Measurements from ENCODE around the gene ANKRD42. TPM values are rescaled to one million over a fixed set of nuclear protein-coding genes. Genes with fewer than 3 reads are reported as not detected.

Gene ANKRD42
- total and polyA plus RNA-seq, 9 of the 15 experiments (the other 6 are each of a cell fraction or from before 2014, with no cell fraction given), result 2.8 to 9.1 (median 6.1) TPM

GRCh38 chr11:83200035-83200434 lies 6.5 kb downstream of the ANKRD42 start (continued):
- TF ChIP-seq ZNF77 (CRISPR knock-in tag; IDR thresholded peaks at IDR 0.05) (no peak), SRSF3 (IDR thresholded peaks at IDR 0.05; ENCODE audit: insufficient read depth, low read length) (no peak), ZSCAN32 (CRISPR knock-in tag; IDR thresholded peaks at IDR 0.05) (no peak), PML (IDR thresholded peaks at IDR 0.05; ENCODE audit: low read length) (no peak), KAT2B (IDR thresholded peaks at IDR 0.05; ENCODE audit: low read depth, low read length) (no peak), LARP7 (IDR thresholded peaks at IDR 0.05) (no peak), SIX5 (IDR thresholded peaks at IDR 0.05; ENCODE audit: borderline replicate concordance in 1 of 2, insufficient read depth in 1 of 2, low read depth in 1 of 2, low read length in 2 of 2) (no peak), HOMEZ (CRISPR knock-in tag; IDR thresholded peaks at IDR 0.05) (no peak), JUNB (CRISPR knock-in tag; conservative IDR thresholded peaks at IDR 0.05) (no peak), MCM2 (IDR thresholded peaks at IDR 0.05; ENCODE audit: low read depth) (no peak)

DNA sequence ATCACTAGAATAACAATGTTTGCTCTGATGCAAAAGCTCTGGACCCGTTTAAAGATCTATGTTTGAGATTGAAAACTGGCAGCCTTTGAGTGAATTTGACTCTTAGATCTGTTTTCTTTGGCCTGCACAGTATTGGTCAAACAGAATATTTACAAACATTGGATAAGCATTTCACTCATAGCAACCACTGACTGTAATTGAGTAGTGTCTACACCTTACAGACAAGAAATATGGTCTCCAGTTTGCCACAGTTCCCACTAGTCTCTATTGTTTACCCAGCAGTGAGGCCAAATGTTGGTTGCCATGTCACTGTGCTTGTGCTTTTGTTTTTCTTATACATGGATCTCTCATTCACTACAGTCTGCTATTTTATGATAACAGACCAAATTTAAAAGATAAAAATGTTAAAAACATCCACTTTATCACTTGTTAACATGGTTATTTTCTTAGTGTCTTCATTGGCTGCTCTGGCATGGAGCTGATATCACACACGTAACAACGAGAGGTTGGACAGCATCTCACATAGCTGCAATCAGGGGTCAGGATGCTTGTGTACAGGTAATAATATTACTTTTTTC lies 12.2 kb downstream of the ANKRD42 start:
- in situ Hi-C loops (cut with MboI), result no loop called here
- no peaks in the 10 kb centered on the region for H3K9me1 ChIP-seq (ENCODE audit: control insufficient read depth, insufficient read depth, low read length)
- H3K79me2 ChIP-seq (ENCODE audit: control insufficient read depth, insufficient read depth, low read length), result no peaks in the 10 kb centered on the region
- H4K20me1 ChIP-seq (replicated peaks; ENCODE audit: control insufficient read depth, insufficient read depth, low read length), result no peaks in the 10 kb centered on the region
- H3K27ac ChIP-seq (ENCODE audit: extremely low read depth, low read depth, low read length), result no peak overlapping the region
- DNase-seq (ENCODE audit: extremely low read depth in 1 of 4, low spot score in 3 of 4), result no peak
- no peak overlapping the region for H3K4me3 ChIP-seq
- ATAC-seq, result no peak
- peak; percentile 23 for FAIRE-seq
- TF ChIP-seq ZNF561 (CRISPR knock-in tag; conservative IDR thresholded peaks at IDR 0.05) (no peak), CBFA2T3 (IDR thresholded peaks at IDR 0.05) (0 out of 2 replicates have a peak, but pooled peaks have one; percentile 21), SMAD1 (IDR thresholded peaks at IDR 0.05; ENCODE audit: low read depth, low read length, partially characterized antibody) (no peak)
- ChIA-PET CTCF (ENCODE audit: low intra/inter-chr PET ratio) (no interaction called here), POLR2A (interaction anchor here (0.7 to 1.1 kb wide), 2 partner anchors 48 to 49 kb away, joined by 3 to 4 read pairs; partner anchors contain the start of gene PCF11)
- no TSS peak for BruUV-seq (replicated peaks)
- 69% methylated on average over 3 of the region's 3 CpGs for WGBS (ENCODE audit: insufficient coverage, low coverage, missing lambda C conversion rate)
- no peaks in the 10 kb centered on the region; a peak in 1 of 5 replicates for H3K4me1 ChIP-seq (replicated peaks in 1 of 2; ENCODE audit: control insufficient read depth in 2 of 2, insufficient read depth in 2 of 2, low read length in 2 of 2)
- no peak overlapping the region for H2AFZ ChIP-seq (ENCODE audit: low read depth, low read length)
- H3K27me3 ChIP-seq (ENCODE audit: control insufficient read depth in 2 of 2, insufficient read depth in 2 of 2, low read length in 2 of 2), result no peaks in the 10 kb centered on the region
- H3K4me2 ChIP-seq (ENCODE audit: insufficient read depth, low read length), result no peak overlapping the region
- H3K9ac ChIP-seq (ENCODE audit: insufficient read depth in 1 of 2, low read depth in 2 of 2, low read length in 2 of 2), result no peak overlapping the region
- intact Hi-C loops (cut with micrococcal nuclease), result no loop called here
- H3K36me3 ChIP-seq (ENCODE audit: control insufficient read depth, insufficient read depth, low read length), result no peaks in the 10 kb centered on the region; the same call in 2 of the 3 replicates
- no peaks in the 10 kb centered on the region for H3K9me3 ChIP-seq (replicated peaks; ENCODE audit: control insufficient read depth, insufficient read depth, low read depth, low read length)
